Measurements from ENCODE around the gene TRIM7.
"Not testable (repeated sequence)": the region's sequence is repeated elsewhere in the genome, so short reads cannot be mapped to it uniquely, and the experiment has no call there.

TRIM7 gene

DNA sequence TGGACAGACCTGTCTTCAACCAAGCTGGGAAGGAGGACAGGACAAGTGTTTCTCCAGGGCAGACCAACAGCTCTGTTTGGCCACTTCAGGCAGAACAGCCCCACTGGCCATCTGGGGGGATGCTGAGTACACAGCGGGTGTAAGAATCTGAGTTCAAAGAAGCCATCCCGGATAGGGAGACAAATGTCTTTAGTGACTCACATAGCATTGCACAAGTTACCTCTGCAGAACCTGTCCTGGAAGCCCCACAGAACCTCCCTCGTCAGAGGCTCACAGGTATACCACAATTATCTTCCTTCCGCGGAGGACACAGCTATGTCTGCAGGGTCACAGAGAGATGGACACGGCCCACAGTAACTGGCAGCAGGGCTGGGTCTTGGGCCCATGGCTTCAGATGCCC lies 55.6 kb downstream of the TRIM7 start:
- Histone ChIP-seq H3K36me3 (ENCODE audit: insufficient read depth, insufficient read length, low read length) (no peaks in the 10 kb centered on the region), H3K9me3 (ENCODE audit: insufficient read depth, low read length) (peaks cover 16% of the 10 kb centered on the region), H3K4me3 (ENCODE audit: insufficient read length, low read depth) (no peak overlapping the region), H3K9ac (ENCODE audit: insufficient read length, low read depth) (no peak overlapping the region), H3K27me3 (ENCODE audit: insufficient read depth, insufficient read length) (no peaks in the 10 kb centered on the region), H3K4me1 (ENCODE audit: insufficient read depth, insufficient read length) (peaks cover 4% of the 10 kb centered on the region)
- TF ChIP-seq YY1 (IDR thresholded peaks at IDR 0.05; ENCODE audit: insufficient read depth, insufficient read length) = no peak
- TF ChIP-seq ZNF274 (IDR thresholded peaks at IDR 0.05; ENCODE audit: low read depth, low read length) = no peak
- no peak for TF ChIP-seq SUZ12 (IDR thresholded peaks at IDR 0.05; ENCODE audit: extremely low read depth, insufficient read depth, insufficient read length)
- no peak for DNase-seq (ENCODE audit: low read depth, low spot score)

GRCh38 chr5:181146927-181147636 lies 57.9 kb downstream of the TRIM7 start, which contains the start of gene OR2V2:
Gene OR2V2, plus strand, starts transcription at chr5:181147586. Its CDS starts 7,357 bp downstream, at chr5:181154943.
- not testable (repeated sequence) for H3K36me3 ChIP-seq (ENCODE audit: insufficient read depth, insufficient read length, low read length); DNase-seq (ENCODE audit: low read depth, low spot score); H3K4me3 ChIP-seq (ENCODE audit: insufficient read length, low read depth); H3K27me3 ChIP-seq (ENCODE audit: insufficient read depth, insufficient read length); H3K4me1 ChIP-seq (ENCODE audit: insufficient read depth, insufficient read length); H3K9ac ChIP-seq (ENCODE audit: insufficient read length, low read depth)
- H3K9me3 ChIP-seq (ENCODE audit: insufficient read depth, low read length) = peaks cover 16% of the 10 kb centered on the region

DNA sequence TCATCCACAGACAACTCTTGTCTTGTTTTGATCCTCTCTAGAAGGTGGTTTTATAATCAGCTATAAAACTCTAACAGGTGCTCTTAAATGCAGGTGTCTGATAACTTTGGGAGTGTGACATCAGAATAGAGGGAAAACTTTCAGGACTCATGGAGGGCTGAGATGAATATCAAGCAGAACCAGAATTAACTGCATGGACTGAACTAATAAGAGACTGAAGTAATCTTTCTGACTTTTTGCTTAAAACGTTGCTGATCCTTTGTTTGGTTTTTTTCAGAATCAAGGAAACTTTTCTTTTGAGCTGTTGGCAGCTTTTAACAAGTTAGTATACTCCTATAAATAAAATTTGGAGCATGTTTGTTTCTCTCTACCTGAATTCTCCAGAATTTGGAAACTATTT lies 59.9 kb downstream of the TRIM7 start:
- Histone ChIP-seq H3K36me3 (ENCODE audit: insufficient read depth, insufficient read length, low read length) (no peaks in the 10 kb centered on the region), H3K27me3 (ENCODE audit: insufficient read depth, insufficient read length) (no peaks in the 10 kb centered on the region), H3K9me3 (ENCODE audit: insufficient read depth, low read length) (peaks cover 16% of the 10 kb centered on the region), H3K9ac (ENCODE audit: insufficient read length, low read depth) (no peak overlapping the region), H3K4me3 (ENCODE audit: insufficient read length, low read depth) (no peak overlapping the region), H3K4me1 (ENCODE audit: insufficient read depth, insufficient read length) (no peaks in the 10 kb centered on the region)
- no peak for DNase-seq (ENCODE audit: low read depth, low spot score)
- no peak for TF ChIP-seq ZNF274 (IDR thresholded peaks at IDR 0.05; ENCODE audit: low read depth, low read length)
- TF ChIP-seq SUZ12 (IDR thresholded peaks at IDR 0.05; ENCODE audit: extremely low read depth, insufficient read depth, insufficient read length) = no peak
- no peak for TF ChIP-seq YY1 (IDR thresholded peaks at IDR 0.05; ENCODE audit: insufficient read depth, insufficient read length)
